ES-I3 (cell line): Measurements from ENCODE around the gene IAH1.

Source experiments
- H3K36me3 ChIP-seq: 2 replicates; pipeline ENCODE4 v1.6.1; 2013; ENCODE audit warnings: mild to moderate bottlenecking, low read length, control low read depth, moderate library complexity; ENCODE audit not compliant: insufficient read depth
- H3K4me1 ChIP-seq: 2 replicates; pipeline ENCODE4 v1.6.1; 2013; ENCODE audit warnings: mild to moderate bottlenecking, control low read depth, low read length; ENCODE audit not compliant: insufficient read depth
- H3K9ac ChIP-seq: 2 replicates; pipeline ENCODE4 v1.6.1; 2013; ENCODE audit warnings: low read depth, mild to moderate bottlenecking, low read length, moderate library complexity
- H3K9me3 ChIP-seq: 2 replicates; pipeline ENCODE4 v1.6.1; 2013; ENCODE audit warnings: mild to moderate bottlenecking, low read length, moderate library complexity; ENCODE audit not compliant: control insufficient read depth, insufficient read depth

The IAH1 gene, protein sequence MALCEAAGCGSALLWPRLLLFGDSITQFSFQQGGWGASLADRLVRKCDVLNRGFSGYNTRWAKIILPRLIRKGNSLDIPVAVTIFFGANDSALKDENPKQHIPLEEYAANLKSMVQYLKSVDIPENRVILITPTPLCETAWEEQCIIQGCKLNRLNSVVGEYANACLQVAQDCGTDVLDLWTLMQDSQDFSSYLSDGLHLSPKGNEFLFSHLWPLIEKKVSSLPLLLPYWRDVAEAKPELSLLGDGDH

DNA sequence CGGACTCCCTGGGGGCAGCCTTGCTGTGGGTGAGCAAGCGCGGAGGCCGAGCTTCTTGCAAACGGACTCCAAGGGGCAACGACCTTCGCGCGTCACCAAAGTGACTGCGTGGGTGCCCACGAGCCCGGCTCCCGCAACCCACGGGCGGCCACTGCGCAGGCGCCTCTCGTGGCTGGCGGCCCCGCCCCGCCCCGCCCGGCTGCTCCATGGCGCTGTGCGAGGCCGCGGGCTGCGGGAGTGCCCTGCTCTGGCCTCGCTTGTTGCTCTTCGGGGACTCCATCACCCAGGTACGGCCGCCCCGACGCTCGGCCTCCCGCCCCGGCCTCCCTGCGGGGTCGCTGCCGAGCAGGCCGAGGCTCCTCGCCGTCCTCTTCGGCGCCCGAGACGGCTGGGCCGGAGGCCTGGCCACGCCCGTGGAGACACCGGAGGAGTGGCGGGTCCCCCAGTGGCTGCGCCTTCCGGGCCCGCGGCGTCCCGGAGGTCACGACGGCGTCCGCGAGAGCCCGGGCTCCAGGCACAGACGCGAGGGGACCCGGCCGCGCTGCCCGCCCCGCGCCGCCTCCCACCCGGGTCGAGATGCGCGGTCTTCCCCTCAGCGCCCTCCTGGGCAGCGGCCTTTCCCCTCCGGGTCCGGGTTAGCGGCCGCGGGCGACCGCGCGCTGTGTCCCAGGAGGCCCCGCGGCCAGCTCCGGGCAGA is at the start of gene IAH1:
TSS of gene IAH1 (plus strand) at position 191 of the 697 bp plus-strand sequence. CDS start at position 207, 16 bp downstream.
- no peaks in the 10 kb centered on the region; the same call in 1 of the 2 replicates for H3K9me3 ChIP-seq
- H3K9ac ChIP-seq: no peak within 1 kb of the TSS
- H3K4me1 ChIP-seq: no peaks in the 10 kb centered on the region
- H3K36me3 ChIP-seq: no peaks in the 10 kb centered on the region

DNA sequence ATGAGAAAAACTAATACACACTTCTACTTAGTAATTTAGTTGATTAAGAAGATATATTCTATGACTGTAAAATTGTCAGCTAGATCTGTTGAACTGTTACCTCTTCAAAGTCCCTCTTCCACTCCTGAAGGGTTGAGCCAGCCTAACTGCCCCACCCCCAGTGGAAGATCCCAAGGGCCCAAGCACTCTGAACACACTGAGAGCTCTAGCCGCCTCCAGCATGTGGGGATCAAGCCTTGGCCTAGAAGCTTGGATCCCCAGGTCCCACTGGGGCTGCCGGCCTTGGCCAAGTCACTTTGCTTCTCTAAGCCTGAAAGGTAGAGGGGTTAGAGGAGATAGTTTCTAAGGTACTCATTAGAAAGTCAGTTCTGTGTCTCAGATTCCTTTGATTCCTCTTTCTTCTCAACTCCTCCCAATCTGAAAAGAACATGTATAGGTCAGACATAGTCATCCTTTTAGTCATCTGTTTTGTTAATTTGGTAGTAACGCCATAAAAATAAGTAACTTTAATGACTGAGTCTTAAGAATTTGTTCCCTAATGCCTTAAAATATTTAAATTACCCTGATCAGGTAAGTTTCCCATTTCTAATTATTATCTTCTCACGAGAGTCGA is 45.3 kb upstream of the IAH1 start:
- peaks cover 17% of the 10 kb centered on the region for H3K36me3 ChIP-seq
- no peaks in the 10 kb centered on the region for H3K9me3 ChIP-seq
- H3K4me1 ChIP-seq: no peaks in the 10 kb centered on the region; the same call in 1 of the 2 replicates
- no peak overlapping the region for H3K9ac ChIP-seq

DNA sequence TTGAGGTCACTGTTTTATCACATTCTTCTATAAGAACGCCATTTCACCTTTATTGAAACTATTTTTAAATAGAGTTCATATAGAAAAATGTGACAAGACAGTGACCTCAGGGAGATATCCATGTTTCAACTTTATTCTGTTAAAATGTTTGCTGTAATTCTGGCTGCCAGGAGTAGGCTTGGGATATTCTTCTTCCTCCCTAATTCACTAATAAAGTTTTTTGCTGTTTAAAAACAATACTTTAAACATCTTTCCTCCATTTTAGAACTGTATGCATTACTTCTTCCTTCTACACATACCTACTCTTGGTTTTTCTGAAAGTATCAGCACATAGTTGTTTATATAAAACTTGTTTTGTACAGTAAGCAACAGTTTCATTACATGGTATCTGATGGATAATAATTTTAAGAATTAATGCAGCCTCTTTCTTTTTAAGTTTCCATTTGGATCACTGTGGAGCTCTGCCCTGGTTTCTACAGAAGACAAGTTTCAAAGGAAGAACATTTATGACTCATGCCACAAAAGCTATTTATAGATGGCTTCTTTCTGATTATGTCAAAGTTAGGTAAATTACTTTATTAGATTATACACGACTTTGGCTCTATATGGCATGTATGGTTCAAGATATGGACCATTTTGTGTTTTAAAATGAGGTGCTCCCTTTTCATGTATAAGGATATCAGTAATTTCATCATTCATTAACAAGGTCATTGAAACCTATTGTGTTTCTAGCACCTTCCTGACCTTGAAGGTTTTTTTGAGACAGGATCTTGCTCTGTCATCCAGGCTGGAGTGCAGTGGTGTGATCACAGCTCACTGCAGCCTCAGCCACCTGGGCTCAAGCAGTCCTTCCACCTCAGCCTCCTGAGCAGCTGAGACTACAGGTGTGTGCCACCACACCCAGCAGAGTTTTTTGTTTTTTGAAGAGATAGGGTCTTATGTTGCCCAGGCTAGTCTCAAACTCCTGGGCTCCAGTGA is 43.7 kb upstream of the IAH1 start:
- no peaks in the 10 kb centered on the region for H3K4me1 ChIP-seq
- no peak overlapping the region for H3K9ac ChIP-seq
- peaks cover 21% of the 10 kb centered on the region for H3K36me3 ChIP-seq
- no peaks in the 10 kb centered on the region for H3K9me3 ChIP-seq

DNA sequence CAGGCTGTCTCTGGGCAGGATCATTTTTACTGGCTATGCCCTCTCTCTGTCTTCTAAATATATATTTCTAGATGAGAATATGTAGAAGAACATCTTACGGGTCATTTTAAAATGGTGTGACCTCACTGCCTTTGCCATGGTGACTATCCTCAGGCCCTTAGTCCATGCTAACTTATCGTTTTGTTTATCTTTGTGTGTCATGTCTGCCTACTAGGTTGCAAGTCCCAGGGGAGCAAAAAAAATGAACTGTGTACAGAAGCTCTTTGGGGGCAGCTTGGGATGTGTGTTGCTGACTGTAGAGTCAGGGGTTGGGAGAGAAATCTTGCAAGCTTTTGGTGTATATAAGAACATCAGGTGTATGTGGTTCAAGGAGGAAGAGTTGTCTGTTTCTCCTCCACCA is 39.9 kb upstream of the IAH1 start:
- Histone ChIP-seq H3K4me1 (no peaks in the 10 kb centered on the region), H3K36me3 (peaks cover 29% of the 10 kb centered on the region), H3K9me3 (no peaks in the 10 kb centered on the region), H3K9ac (no peak overlapping the region)

DNA sequence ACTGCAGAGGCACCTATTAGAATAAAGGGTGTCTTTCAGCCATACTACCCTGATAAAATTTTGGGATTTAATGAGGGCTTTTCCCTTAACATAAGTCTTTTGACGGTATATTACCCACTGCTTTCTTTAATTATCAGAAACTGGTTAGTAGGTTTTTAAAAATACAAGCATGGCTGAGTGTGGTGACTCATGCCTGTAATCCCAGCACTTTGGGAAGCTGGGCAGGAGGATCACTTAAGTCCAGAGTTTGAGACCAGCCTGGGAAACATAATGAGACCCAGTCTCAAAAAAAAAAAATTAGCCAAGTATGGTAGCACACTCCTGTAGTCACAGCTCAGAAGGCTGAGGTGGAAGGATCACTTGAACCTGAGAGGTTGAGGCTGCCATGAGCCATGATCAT is 34.8 kb upstream of the IAH1 start:
- H3K9me3 ChIP-seq: no peaks in the 10 kb centered on the region
- no peak overlapping the region for H3K9ac ChIP-seq
- peaks cover 24% of the 10 kb centered on the region for H3K36me3 ChIP-seq
- H3K4me1 ChIP-seq: no peaks in the 10 kb centered on the region

DNA sequence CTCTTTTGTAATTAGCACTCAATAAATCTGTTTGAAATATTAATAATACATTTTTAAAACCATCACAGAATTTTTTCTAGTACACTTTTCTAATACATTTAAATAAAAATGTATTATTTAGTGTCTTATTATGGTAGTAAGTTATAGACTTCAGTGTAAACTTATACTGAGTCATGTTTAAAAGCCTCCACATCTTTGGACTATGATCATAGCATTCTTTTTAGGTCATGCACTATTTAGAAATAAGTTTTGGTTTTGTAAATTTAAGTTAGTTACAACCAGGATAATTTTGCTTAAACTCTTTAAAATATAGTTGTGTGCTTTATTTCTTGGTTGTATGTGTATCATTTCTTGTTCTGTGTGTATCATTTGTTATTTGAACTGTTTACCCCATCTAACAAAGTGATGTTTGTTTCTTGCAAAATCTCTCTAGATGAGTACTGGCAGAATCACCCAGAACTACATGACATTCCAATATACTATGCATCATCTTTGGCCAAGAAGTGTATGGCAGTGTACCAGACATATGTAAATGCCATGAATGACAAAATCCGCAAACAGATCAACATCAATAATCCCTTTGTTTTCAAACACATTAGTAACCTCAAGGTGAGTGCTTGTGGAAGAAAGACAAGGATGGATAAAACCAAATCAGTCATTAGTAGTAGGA is 34.2 kb upstream of the IAH1 start:
- no peak overlapping the region for H3K9ac ChIP-seq
- peaks cover 25% of the 10 kb centered on the region for H3K36me3 ChIP-seq
- no peaks in the 10 kb centered on the region for H3K4me1 ChIP-seq
- no peaks in the 10 kb centered on the region for H3K9me3 ChIP-seq

DNA sequence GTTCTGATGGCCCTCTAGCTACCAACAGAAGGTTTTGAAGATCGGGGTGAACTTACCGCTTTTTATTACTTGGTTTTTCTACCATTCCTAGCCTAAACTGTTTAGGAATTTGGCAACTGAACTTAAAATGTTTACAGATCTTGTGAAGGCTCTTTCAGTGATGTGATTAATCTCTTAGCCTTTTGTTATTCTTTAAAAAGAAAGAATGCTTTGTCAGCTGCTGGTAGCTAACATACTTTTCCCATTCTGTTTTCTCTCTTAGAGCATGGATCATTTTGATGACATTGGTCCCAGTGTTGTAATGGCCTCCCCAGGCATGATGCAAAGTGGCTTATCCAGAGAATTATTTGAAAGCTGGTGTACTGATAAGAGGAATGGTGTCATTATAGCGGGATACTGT is 32.8 kb upstream of the IAH1 start:
- Histone ChIP-seq H3K9ac (no peak overlapping the region), H3K9me3 (no peaks in the 10 kb centered on the region), H3K4me1 (no peaks in the 10 kb centered on the region), H3K36me3 (peaks cover 31% of the 10 kb centered on the region)

DNA sequence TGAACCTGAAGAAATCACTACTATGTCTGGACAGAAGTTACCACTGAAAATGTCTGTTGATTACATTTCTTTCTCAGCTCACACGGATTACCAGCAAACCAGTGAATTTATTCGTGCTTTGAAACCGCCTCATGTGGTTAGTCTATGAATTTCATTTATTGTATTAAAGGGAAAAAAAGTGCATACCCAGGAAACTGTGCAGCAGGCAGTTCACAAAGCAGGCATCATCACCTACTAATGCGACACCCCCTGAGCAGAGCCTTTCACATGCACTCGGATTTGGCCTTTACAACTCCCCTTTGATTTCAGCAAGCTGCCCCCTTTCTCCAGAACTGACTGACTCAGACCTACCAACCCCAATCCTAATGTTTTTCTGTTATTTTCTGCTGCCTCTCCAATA is 30.8 kb upstream of the IAH1 start:
- peaks cover 27% of the 10 kb centered on the region for H3K36me3 ChIP-seq
- H3K9ac ChIP-seq: no peak overlapping the region
- no peaks in the 10 kb centered on the region for H3K9me3 ChIP-seq
- no peaks in the 10 kb centered on the region for H3K4me1 ChIP-seq

DNA sequence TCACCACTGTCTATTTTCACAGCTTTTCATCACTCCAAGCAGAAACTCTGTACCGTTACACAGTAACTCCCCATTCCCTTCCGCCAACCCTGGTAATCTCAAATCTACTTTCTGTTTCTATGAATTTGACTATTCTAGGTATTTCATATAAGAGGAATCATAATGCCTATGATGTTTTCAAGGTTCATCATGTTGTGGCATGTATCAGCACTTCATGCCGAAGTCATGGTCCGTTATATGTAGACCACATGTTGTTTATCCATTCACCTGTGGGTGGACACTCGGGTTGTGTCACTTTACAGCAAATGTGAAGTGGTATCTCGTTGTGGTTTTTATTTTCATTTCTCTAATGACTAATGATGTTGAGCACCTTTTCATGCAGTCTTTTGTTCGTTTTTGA is 29.3 kb upstream of the IAH1 start:
- Histone ChIP-seq H3K9ac (no peak overlapping the region), H3K4me1 (no peaks in the 10 kb centered on the region), H3K9me3 (no peaks in the 10 kb centered on the region), H3K36me3 (peaks cover 35% of the 10 kb centered on the region)

DNA sequence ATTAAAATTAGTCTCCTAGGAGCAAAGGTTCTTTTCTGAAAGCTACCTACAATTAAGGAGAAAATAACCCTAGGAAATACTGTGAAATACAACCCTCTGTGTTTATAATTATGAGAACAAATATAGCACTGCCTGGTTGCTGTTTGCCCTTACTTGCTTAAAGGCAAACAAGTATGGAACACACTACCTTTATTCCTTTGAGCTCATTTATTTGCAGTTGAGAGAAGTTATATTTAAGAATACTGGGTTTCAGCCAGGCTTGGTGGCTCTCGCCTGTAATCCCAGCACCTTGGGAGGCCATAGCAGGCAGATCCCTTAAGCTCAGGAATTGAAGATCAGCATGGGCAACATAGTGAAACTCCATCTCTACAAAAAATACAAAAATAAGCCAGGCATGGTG is 23.1 kb upstream of the IAH1 start:
- Histone ChIP-seq H3K4me1 (no peaks in the 10 kb centered on the region), H3K9me3 (no peaks in the 10 kb centered on the region), H3K36me3 (peaks cover 23% of the 10 kb centered on the region; the same call in 1 of the 2 replicates), H3K9ac (no peak overlapping the region)

DNA sequence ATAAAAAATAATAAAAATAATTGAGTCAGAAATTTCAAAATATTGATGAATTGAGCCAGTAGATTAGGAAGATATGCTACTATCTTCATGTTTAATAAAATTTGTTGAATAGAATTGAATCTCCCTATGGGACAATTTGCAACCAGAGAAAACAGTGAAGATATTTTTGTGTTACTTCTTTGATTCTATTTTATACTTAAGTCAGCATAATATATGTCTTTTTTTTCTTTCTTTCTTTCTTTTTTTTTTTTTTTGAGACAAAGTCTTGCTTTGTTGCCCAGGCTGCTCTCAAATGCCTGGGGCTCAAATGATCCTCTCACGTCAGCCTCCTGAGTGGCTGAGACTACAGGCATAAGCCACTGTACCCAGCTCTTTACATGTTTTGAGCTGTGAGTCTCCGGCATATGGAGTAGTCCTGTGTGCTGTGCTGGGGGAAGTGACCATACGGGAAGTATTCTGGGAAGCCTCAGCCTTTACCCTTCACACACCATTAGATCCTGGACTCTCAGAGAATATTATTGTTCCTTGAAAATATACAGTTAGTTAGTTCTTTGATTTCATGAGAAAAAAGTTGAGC is 13.8 kb upstream of the IAH1 start:
- H3K4me1 ChIP-seq: no peaks in the 10 kb centered on the region
- no peak overlapping the region for H3K9ac ChIP-seq
- no peaks in the 10 kb centered on the region for H3K9me3 ChIP-seq
- peaks cover 6% of the 10 kb centered on the region for H3K36me3 ChIP-seq

DNA sequence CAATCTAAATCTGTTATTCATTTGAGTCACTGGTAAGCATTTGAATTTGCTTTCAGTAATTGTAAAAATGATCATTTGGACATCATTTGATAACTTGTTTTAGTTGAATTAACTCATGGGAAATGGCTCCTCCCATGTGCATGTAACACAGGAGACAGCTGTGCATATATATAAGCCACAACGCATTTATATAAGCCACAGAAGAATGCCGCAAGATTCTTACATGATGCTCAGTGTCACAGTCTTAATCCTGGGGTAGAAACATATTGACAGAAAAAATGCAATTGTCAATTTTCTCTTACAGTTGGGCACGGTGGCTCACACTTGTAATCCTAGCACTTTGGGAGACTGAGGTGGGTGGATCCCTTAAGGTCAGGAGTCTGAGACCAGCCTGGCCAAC is 13.3 kb upstream of the IAH1 start:
- Histone ChIP-seq H3K4me1 (no peaks in the 10 kb centered on the region), H3K9ac (no peak overlapping the region), H3K36me3 (peaks cover 6% of the 10 kb centered on the region), H3K9me3 (no peaks in the 10 kb centered on the region)

DNA sequence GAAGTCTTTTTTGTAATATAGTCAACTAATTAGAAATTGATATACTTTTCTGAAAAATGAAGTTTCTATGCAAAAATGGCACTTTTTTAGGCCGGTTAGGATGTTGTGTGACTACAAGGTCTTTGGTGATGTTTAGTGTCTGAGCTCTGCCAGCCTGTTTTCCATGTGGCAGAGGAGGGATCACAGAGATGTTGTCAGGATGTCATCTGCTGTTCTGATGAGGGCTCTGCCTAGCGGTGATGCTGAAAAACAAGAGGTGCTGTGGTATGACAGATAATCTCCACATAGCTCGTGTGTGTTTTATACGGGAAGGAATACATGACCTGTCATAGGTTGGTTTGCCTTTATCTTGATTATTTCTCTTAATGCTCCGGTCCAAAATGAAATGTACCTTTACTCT is 12.0 kb upstream of the IAH1 start:
- Histone ChIP-seq H3K9ac (no peak overlapping the region), H3K9me3 (no peaks in the 10 kb centered on the region), H3K4me1 (no peaks in the 10 kb centered on the region), H3K36me3 (peaks cover 6% of the 10 kb centered on the region)
